ENCODE measurements around the gene ROPN1L.
"Not testable (repeated sequence)": the region's sequence is repeated elsewhere in the genome, so short reads cannot be mapped to it uniquely, and the experiment has no call there.

The ROPN1L gene

DNA sequence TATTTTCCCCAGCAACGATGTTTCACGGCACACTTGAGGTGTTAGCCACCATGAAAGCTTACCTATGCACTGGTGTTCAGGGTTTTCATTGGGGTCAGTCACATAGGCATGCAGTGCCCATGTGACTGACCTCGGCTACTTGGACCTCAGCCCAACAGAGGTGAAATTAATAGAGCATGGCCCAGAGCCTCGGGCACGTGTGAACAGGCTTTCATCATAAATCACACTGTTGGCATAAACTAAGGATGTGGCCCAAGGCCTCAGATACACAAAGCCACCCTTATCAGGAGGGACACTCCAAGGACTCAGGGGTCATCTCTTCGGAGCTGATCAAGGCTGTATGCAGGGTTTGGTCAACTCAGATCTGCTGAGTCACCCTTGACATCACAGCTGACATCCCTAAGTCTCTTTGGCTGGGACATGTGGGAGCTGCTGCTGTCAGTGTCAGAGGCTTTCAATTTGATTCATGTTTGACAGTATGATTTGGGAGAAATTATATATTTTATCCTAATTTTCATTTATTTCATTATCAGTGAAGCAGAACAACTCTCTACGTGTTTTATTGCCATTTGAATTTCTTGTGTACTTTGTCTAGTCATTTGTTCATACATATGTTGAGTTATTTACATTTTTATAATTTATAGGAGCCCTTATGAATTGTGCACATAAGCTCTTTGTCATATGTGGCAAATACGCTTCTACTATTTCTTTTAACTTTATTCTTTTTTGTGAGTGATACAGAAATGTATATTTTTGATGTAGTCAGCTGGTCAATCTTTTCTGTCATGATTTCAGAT, 62.5 kb downstream of the ROPN1L start:
- no peaks in the 10 kb centered on the region for H3K27me3 ChIP-seq (ENCODE audit: control insufficient read depth in 5 of 5, insufficient read depth in 4 of 5, low read length in 5 of 5)
- no peaks in the 10 kb centered on the region for H3K9me3 ChIP-seq (ENCODE audit: control insufficient read depth in 5 of 5, low read length in 5 of 5)
- H3K27ac ChIP-seq (ENCODE audit: low read depth, low read length): no peak overlapping the region
- H3K9ac ChIP-seq (ENCODE audit: low read length in 5 of 5): no peak overlapping the region
- no peak overlapping the region for H3K4me3 ChIP-seq (ENCODE audit: low read depth in 1 of 5, low read length in 5 of 5)
- H3K4me1 ChIP-seq (ENCODE audit: control insufficient read depth in 5 of 5, insufficient read depth in 5 of 5, low read length in 5 of 5): peaks cover 0 to 8% (median 7%) of the 10 kb centered on the region in 5 donors
- H3K36me3 ChIP-seq (ENCODE audit: control insufficient read depth in 5 of 5, insufficient read depth in 5 of 5, low read length in 5 of 5): no peaks in the 10 kb centered on the region

DNA sequence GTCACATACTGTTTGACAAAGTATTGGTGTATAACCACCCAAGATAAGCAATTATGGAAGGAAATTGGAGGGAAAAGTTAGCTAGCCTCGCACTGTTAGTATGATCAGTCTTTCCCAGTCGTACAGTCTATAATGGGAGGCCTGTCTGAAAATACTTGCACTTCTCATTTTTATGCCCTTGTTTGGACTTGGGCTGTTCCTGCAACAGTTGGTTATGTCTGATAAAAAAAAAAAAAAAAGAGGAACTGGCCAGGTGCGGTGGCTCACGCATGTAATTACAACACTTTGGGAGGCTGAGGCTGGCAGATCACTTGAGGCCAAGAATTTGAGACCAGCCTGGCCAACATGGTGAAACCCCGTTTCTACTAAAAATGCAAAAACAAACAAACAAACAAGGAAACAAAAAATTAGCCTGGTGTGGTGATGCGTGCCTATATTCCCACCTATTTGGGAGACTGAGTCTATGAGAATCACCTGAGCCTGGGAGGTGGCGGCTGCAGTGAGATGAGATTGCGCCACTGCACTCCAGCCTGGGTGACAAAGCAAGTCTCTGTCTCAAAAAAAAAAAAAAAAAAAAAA, 63.9 kb downstream of the ROPN1L start:
- Histone ChIP-seq H3K9ac (ENCODE audit: low read length in 5 of 5) (no peak overlapping the region), H3K27ac (ENCODE audit: low read depth, low read length) (no peak overlapping the region), H3K4me3 (ENCODE audit: low read depth in 1 of 5, low read length in 5 of 5) (no peak overlapping the region), H3K4me1 (ENCODE audit: control insufficient read depth in 5 of 5, insufficient read depth in 5 of 5, low read length in 5 of 5) (peaks cover 0 to 8% (median 7%) of the 10 kb centered on the region in 5 donors), H3K27me3 (ENCODE audit: control insufficient read depth in 5 of 5, insufficient read depth in 4 of 5, low read length in 5 of 5) (no peaks in the 10 kb centered on the region), H3K9me3 (ENCODE audit: control insufficient read depth in 5 of 5, low read length in 5 of 5) (no peaks in the 10 kb centered on the region), H3K36me3 (ENCODE audit: control insufficient read depth in 5 of 5, insufficient read depth in 5 of 5, low read length in 5 of 5) (no peaks in the 10 kb centered on the region)

DNA sequence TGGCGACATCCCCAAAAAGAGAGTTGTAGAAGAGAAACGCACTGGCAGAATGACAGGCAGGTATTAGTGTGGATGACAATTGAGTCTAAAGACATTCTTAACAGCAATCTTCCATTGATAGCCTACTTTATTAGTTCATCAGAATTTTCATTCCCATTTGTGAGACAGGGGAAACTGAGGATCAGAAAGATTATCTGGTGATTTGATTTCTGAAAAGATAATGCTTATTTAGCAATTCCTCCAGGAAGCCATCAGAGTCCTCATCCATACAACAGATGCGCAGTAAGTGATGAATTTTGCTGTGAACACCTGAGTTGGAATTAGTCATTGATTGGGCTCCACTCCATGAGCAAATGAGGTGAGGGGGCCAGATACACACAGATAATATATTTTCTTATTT, 64.9 kb downstream of the ROPN1L start:
- peaks cover 0 to 4% (median 3%) of the 10 kb centered on the region in 5 donors for H3K4me1 ChIP-seq (ENCODE audit: control insufficient read depth in 5 of 5, insufficient read depth in 5 of 5, low read length in 5 of 5)
- H3K9me3 ChIP-seq (ENCODE audit: control insufficient read depth in 5 of 5, low read length in 5 of 5): no peaks in the 10 kb centered on the region
- H3K9ac ChIP-seq (ENCODE audit: low read length in 5 of 5): no peak overlapping the region
- no peaks in the 10 kb centered on the region for H3K27me3 ChIP-seq (ENCODE audit: control insufficient read depth in 5 of 5, insufficient read depth in 4 of 5, low read length in 5 of 5)
- H3K4me3 ChIP-seq (ENCODE audit: low read depth in 1 of 5, low read length in 5 of 5): no peak overlapping the region
- H3K36me3 ChIP-seq (ENCODE audit: control insufficient read depth in 5 of 5, insufficient read depth in 5 of 5, low read length in 5 of 5): no peaks in the 10 kb centered on the region
- H3K27ac ChIP-seq (ENCODE audit: low read depth, low read length): no peak overlapping the region

DNA sequence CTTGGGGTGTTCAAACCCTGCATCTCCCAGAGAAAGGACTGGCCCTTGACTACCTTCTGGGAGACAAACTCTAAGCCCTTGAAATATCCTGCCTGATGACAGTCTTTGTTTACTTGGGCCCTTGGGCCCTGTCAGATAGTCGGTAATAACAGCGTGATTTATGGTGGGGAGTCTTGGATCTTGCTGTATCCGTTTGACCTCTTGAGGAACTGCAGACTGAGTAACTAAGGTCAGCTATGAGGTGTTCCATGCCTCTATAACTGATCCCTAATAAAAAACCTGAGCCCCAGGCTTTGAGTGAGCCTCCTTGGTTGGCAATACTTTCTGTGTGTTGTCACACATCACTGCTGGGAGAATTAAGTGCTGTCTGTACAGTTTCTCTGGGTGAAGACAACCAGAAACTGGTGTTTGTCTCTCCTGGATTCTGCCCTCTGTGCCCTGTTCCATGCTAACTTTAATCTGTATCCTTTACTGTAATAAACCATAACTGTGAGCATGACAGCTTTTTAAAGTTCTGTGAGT, 66.0 kb downstream of the ROPN1L start:
- no peaks in the 10 kb centered on the region for H3K27me3 ChIP-seq (ENCODE audit: control insufficient read depth in 5 of 5, insufficient read depth in 4 of 5, low read length in 5 of 5)
- no peak overlapping the region for H3K27ac ChIP-seq (ENCODE audit: low read depth, low read length)
- H3K4me3 ChIP-seq (ENCODE audit: low read depth in 1 of 5, low read length in 5 of 5): no peak overlapping the region
- H3K36me3 ChIP-seq (ENCODE audit: control insufficient read depth in 5 of 5, insufficient read depth in 5 of 5, low read length in 5 of 5): no peaks in the 10 kb centered on the region
- no peaks in the 10 kb centered on the region for H3K9me3 ChIP-seq (ENCODE audit: control insufficient read depth in 5 of 5, low read length in 5 of 5)
- H3K4me1 ChIP-seq (ENCODE audit: control insufficient read depth in 5 of 5, insufficient read depth in 5 of 5, low read length in 5 of 5): no peaks in the 10 kb centered on the region
- H3K9ac ChIP-seq (ENCODE audit: low read length in 5 of 5): no peak overlapping the region

DNA sequence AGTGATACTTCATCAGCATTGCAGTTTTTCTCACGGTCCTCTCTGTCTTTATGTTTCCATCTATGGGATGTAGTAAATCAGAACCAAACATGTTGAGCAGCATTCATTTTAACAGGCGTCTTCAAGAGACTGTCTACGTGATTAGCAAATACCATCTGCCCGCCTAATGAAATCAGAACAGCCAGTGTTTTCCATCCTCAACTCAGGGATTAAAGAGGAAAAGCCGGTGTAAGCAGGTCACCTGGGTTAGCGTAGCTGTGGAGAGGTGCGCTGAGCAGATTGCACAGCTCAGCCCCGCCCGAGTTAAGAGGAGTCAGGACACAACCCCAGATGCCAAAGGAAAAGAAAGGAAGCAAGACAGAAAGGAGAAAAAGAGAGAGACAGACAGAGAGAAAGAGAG, 67.9 kb downstream of the ROPN1L start:
- no peak overlapping the region for H3K27ac ChIP-seq (ENCODE audit: low read depth, low read length)
- H3K27me3 ChIP-seq (ENCODE audit: control insufficient read depth in 5 of 5, insufficient read depth in 4 of 5, low read length in 5 of 5): no peaks in the 10 kb centered on the region
- H3K4me1 ChIP-seq (ENCODE audit: control insufficient read depth in 5 of 5, insufficient read depth in 5 of 5, low read length in 5 of 5): peaks cover 0 to 8% (median 0%) of the 10 kb centered on the region in 5 donors
- H3K9me3 ChIP-seq (ENCODE audit: control insufficient read depth in 5 of 5, low read length in 5 of 5): no peaks in the 10 kb centered on the region
- H3K36me3 ChIP-seq (ENCODE audit: control insufficient read depth in 5 of 5, insufficient read depth in 5 of 5, low read length in 5 of 5): no peaks in the 10 kb centered on the region
- no peak overlapping the region for H3K9ac ChIP-seq (ENCODE audit: low read length in 5 of 5)
- H3K4me3 ChIP-seq (ENCODE audit: low read depth in 1 of 5, low read length in 5 of 5): no peak overlapping the region

DNA sequence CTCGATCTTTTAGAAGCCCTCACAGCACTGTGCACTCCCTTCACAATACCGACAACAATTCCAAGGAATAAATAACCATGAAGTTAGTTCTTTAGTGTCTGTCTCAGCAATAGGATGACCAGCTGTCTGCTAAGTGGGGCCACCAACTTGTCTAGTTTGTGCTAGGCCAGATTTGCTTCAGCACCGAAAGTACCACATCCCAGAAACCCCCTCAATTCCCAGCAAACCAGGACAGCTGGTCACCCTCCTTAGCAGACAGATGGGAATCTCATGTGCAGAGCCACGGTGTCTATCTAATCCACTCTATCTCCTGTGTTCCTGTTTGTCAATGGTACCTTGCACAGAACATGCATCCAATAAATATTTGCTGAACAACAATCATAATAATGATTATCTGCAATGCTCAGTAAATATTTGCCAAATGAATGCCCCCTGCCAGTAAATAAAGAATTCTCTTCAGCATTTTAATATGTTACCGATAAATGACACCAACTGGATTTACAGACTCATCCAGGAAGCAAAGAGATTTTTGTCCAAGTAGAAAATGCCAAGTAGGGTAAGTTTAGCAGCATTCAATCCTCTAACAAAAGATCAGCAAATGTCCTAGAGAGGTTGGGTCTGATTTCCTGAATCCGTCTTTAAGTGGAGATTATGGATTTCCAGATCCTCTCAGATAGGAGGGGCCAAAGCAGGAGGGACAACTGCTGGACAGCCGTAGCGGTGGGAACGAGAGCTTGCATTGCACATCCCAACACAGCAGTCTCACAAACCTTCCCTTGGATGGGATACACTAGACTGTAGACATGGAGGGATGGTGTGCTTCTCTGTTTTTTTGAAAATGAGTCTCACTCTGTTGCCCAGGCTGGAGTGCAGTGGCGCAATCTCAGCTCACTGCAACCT, 70.3 kb downstream of the ROPN1L start:
- Histone ChIP-seq H3K36me3 (ENCODE audit: control insufficient read depth in 5 of 5, insufficient read depth in 5 of 5, low read length in 5 of 5) (no peaks in the 10 kb centered on the region), H3K9me3 (ENCODE audit: control insufficient read depth in 5 of 5, low read length in 5 of 5) (no peaks in the 10 kb centered on the region), H3K4me3 (ENCODE audit: low read depth in 1 of 5, low read length in 5 of 5) (no peak overlapping the region), H3K9ac (ENCODE audit: low read length in 5 of 5) (no peak overlapping the region), H3K27ac (ENCODE audit: low read depth, low read length) (no peak overlapping the region), H3K27me3 (ENCODE audit: control insufficient read depth in 5 of 5, insufficient read depth in 4 of 5, low read length in 5 of 5) (no peaks in the 10 kb centered on the region), H3K4me1 (ENCODE audit: control insufficient read depth in 5 of 5, insufficient read depth in 5 of 5, low read length in 5 of 5) (peaks cover 0 to 8% (median 0%) of the 10 kb centered on the region in 5 donors)

DNA sequence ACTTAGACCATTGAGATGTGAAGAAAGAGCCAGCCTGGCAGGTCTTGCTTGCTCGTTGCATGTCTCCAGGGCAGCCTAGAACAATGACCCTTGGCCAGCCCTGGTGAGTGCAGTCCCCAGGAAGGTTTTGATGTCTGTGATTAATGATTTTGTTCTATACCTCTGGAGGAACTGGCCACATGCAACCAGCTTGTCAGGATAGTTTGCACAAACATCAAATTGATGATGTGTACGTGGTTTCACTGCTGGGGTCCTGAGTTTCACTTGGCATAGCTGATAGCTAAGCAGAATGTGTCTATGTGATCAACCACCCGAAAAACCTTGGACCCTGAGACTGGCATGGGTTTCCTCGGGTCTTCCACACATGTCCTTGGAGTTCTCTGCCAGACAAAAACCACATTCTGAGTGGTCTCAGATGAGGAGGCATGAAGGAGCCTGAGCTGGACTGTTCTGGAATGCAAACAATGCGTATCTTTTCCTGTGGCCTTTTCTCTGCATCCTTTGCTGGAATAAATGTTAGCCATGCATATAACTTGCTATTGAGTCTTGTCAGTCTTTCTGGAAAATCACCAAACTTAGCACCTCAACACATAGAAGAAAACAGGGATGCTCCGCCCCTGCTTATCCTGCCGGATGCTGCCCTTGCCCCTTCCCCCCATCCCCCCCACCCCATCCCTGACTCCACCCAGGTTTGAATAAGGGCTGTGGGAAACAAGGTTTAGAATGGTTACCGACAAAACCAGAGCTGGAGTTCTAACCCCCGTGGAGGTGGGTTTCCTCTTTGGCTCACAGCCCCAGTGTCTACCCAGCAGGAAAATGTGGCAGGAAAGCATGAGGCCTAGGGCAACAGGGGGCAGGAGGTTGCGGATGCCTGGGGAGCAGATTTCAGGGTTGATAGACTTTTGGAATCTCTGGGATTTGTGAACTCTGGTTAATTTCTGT, 72.1 kb downstream of the ROPN1L start:
- Histone ChIP-seq H3K27me3 (ENCODE audit: control insufficient read depth in 5 of 5, insufficient read depth in 4 of 5, low read length in 5 of 5) (no peaks in the 10 kb centered on the region), H3K36me3 (ENCODE audit: control insufficient read depth in 5 of 5, insufficient read depth in 5 of 5, low read length in 5 of 5) (no peaks in the 10 kb centered on the region), H3K4me1 (ENCODE audit: control insufficient read depth in 5 of 5, insufficient read depth in 5 of 5, low read length in 5 of 5) (peaks cover 0 to 8% (median 5%) of the 10 kb centered on the region in 5 donors), H3K9ac (ENCODE audit: low read length in 5 of 5) (no peak overlapping the region), H3K9me3 (ENCODE audit: control insufficient read depth in 5 of 5, low read length in 5 of 5) (no peaks in the 10 kb centered on the region), H3K27ac (ENCODE audit: low read depth, low read length) (no peak overlapping the region), H3K4me3 (ENCODE audit: low read depth in 1 of 5, low read length in 5 of 5) (no peak overlapping the region)

DNA sequence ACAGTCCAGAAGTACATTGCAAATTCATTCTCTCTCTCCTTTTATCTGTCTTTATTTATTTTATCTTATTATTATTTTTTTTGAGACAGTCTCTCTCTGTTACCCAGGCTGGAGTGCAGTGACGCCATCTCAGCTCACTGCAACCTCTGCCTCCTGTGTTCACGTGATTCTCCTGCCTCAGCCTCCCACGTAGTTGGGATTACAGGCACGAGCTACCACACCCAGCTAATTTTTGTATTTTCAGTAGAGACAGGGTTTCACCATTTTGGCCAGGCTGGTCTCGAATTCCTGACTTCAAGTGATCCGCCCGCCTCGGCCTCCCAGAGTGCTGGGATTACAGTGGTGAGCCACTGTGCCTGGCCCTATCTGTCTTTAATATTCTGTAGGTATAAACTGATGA, 72.9 kb downstream of the ROPN1L start:
- H3K36me3 ChIP-seq (ENCODE audit: control insufficient read depth in 5 of 5, insufficient read depth in 5 of 5, low read length in 5 of 5); H3K9me3 ChIP-seq (ENCODE audit: control insufficient read depth in 5 of 5, low read length in 5 of 5); H3K4me3 ChIP-seq (ENCODE audit: low read depth in 1 of 5, low read length in 5 of 5); H3K27me3 ChIP-seq (ENCODE audit: control insufficient read depth in 5 of 5, insufficient read depth in 4 of 5, low read length in 5 of 5); H3K27ac ChIP-seq (ENCODE audit: low read depth, low read length); H3K9ac ChIP-seq (ENCODE audit: low read length in 5 of 5): not testable (repeated sequence)
- H3K4me1 ChIP-seq (ENCODE audit: control insufficient read depth in 5 of 5, insufficient read depth in 5 of 5, low read length in 5 of 5): peaks cover 0 to 10% (median 5%) of the 10 kb centered on the region in 5 donors

All from subcutaneous abdominal adipose tissue (tissue), 5 donors.